SU-DHL-6 (cell line): ENCODE results near the gene MXI1.

Experiments
- H2AFZ ChIP-seq: fragments of 200-600 bp; sonication (generic); 2 replicates; pipeline ENCODE4 v1.6.1; 2014; ENCODE audit warnings: low read depth, mild to moderate bottlenecking, moderate library complexity, mixed read lengths, antibody characterized with exemption, low read length; ENCODE audit not compliant: severe bottlenecking
- H3F3A ChIP-seq: fragments of 200-600 bp; shearing (Covaris generic); 2 replicates; pipeline ENCODE4 v1.6.0; 2016; ENCODE audit warnings: antibody characterized with exemption, mild to moderate bottlenecking; ENCODE audit not compliant: insufficient read depth
- H3K27ac ChIP-seq: fragments of 200-600 bp; sonication (generic); 2 replicates; pipeline ENCODE4 v1.5.1; 2016; ENCODE audit warnings: low read depth, mild to moderate bottlenecking, low read length, moderate library complexity, mixed read lengths
- H3K27me3 ChIP-seq: fragments of 200-600 bp; sonication (generic), shearing (Covaris generic); 2 replicates; pipeline ENCODE4 v1.6.0; 2014; ENCODE audit warnings: mild to moderate bottlenecking, low read length
- H3K36me3 ChIP-seq: fragments of 200-600 bp; sonication (generic); 2 replicates; pipeline ENCODE4 v1.6.1; 2014; ENCODE audit warnings: mild to moderate bottlenecking, low read length, mixed read lengths
- H3K4me2 ChIP-seq: fragments of 300-600, 200-600 bp; shearing (Covaris generic), sonication (generic); 2 replicates; pipeline ENCODE4 v1.6.0; 2014; ENCODE audit warnings: low read length, low read depth, mild to moderate bottlenecking; ENCODE audit not compliant: poor library complexity, severe bottlenecking
- H3K4me3 ChIP-seq: fragments of 200-600 bp; sonication (generic); 2 replicates; pipeline ENCODE4 v1.5.1; 2014; ENCODE audit warnings: antibody characterized with exemption, low read length, mild to moderate bottlenecking, mixed read lengths; ENCODE audit not compliant: insufficient read depth, poor library complexity, severe bottlenecking
- H3K79me2 ChIP-seq: fragments of 200-600 bp; sonication (generic); 2 replicates; pipeline ENCODE4 v1.6.1; 2014; ENCODE audit warnings: mild to moderate bottlenecking, low read length, moderate library complexity; ENCODE audit not compliant: insufficient read depth
- H3K9ac ChIP-seq: fragments of 200-600 bp; sonication (generic); 2 replicates; pipeline ENCODE4 v1.7.0; 2014; ENCODE audit warnings: mild to moderate bottlenecking, low read length
- H3K9me2 ChIP-seq: fragments of 200-600 bp; sonication (generic); replicated peaks from 2 replicates; pipeline ENCODE4 v1.6.1; 2014; ENCODE audit warnings: low read length; ENCODE audit not compliant: insufficient read depth
- H3K9me3 ChIP-seq: fragments of 200-600 bp; sonication (generic); 2 replicates; pipeline ENCODE4 v1.6.1; 2014; ENCODE audit warnings: low read length, mixed read lengths; ENCODE audit not compliant: insufficient read depth
- H4K20me1 ChIP-seq: fragments of 200-600 bp; sonication (generic); 2 replicates; pipeline ENCODE4 v1.6.1; 2014; ENCODE audit warnings: low read depth, mild to moderate bottlenecking, antibody characterized with exemption, low read length, moderate library complexity, mixed read lengths
- CTCF ChIP-seq: fragments of 200-600 bp; sonication (generic); IDR thresholded peaks from one replicate; pipeline ENCODE4 v1.5.1; 2017; ENCODE audit warnings: antibody characterized with exemption, mild to moderate bottlenecking, low read length, moderate library complexity; ENCODE audit not compliant: insufficient read depth, poor library complexity, severe bottlenecking
- EZH2phosphoT487 ChIP-seq: fragments of 200-600 bp; sonication (generic), shearing (Covaris generic); conservative IDR thresholded peaks from 2 replicates; pipeline ENCODE4 v1.6.1; 2018; ENCODE audit warnings: mild to moderate bottlenecking, antibody characterized with exemption, low read length, moderate library complexity, mixed read lengths

MXI1 gene

GRCh38 chr10:110306452-110306768 lies 99.0 kb downstream of the MXI1 start:
- Histone ChIP-seq H3K4me2 (peak overlapping the region; percentile 95), H3K27ac (peak overlapping the region; percentile 27; the same call in 1 of the 2 replicates), H3K36me3 (peaks cover 19% of the 10 kb centered on the region), H4K20me1 (peaks cover 10% of the 10 kb centered on the region), H3K27me3 (no peaks in the 10 kb centered on the region), H3K9ac (peak overlapping the region; percentile 36), H3K4me3 (no peak overlapping the region), H3K9me2 (no peaks in the 10 kb centered on the region), H3K9me3 (no peaks in the 10 kb centered on the region), H3K79me2 (peaks cover 33% of the 10 kb centered on the region), H2AFZ (peak overlapping the region; percentile 88), H3F3A (peaks cover 18% of the 10 kb centered on the region)
- TF ChIP-seq CTCF, result no peak
- no peak for TF ChIP-seq EZH2phosphoT487

- Histone ChIP-seq H3K4me2 (no peak overlapping the region), H3F3A (peaks cover 18% of the 10 kb centered on the region), H3K9me2 (no peaks in the 10 kb centered on the region), H3K79me2 (peaks cover 19% of the 10 kb centered on the region), H3K27ac (no peak overlapping the region), H3K9ac (no peak overlapping the region), H4K20me1 (peaks cover 10% of the 10 kb centered on the region), H3K9me3 (no peaks in the 10 kb centered on the region), H3K4me3 (no peak overlapping the region), H3K27me3 (no peaks in the 10 kb centered on the region), H3K36me3 (peaks cover 6% of the 10 kb centered on the region), H2AFZ (no peak overlapping the region)
- TF ChIP-seq CTCF (no peak), EZH2phosphoT487 (no peak)
Measured at GRCh38 chr10:110307805-110308204, 100.4 kb downstream of the MXI1 start.

GRCh38 chr10:110310741-110311140 lies 103.3 kb downstream of the MXI1 start:
- H3K36me3 ChIP-seq, result no peaks in the 10 kb centered on the region
- H2AFZ ChIP-seq, result no peak overlapping the region
- H3K4me3 ChIP-seq, result no peak overlapping the region
- H3K9me2 ChIP-seq, result no peaks in the 10 kb centered on the region
- H3F3A ChIP-seq, result peaks cover 11% of the 10 kb centered on the region
- H4K20me1 ChIP-seq, result no peaks in the 10 kb centered on the region
- H3K27me3 ChIP-seq, result no peaks in the 10 kb centered on the region
- TF ChIP-seq EZH2phosphoT487, result no peak
- no peak for TF ChIP-seq CTCF
- H3K9ac ChIP-seq, result no peak overlapping the region
- no peak overlapping the region for H3K4me2 ChIP-seq
- no peaks in the 10 kb centered on the region for H3K79me2 ChIP-seq
- no peak overlapping the region for H3K27ac ChIP-seq
- no peaks in the 10 kb centered on the region for H3K9me3 ChIP-seq
